Heart left ventricle (tissue), 16 donors: ENCODE results near the gene FAM50B. TPM values are rescaled to one million over a fixed set of nuclear protein-coding genes. Genes with fewer than 3 reads are reported as not detected.
A peak's percentile ranks its signal among the peaks of the same experiment; 100 is the strongest.

Experiments
- ATAC-seq, 4 donors: fragments of 200-7000 bp; cut with Tn5 transposase; one replicate each; pipeline ENCODE4 v1.9.1; 2020 to 2022; ENCODE audit warnings: moderate library complexity in 4 of 4, mild to moderate bottlenecking in 3 of 4, moderate number of reproducible peaks in 1 of 4
- DNase-seq, 5 donors: peaks; one replicate each; pipeline ENCODE4 v3.0.0-alpha.2; 2020
- H3K27ac ChIP-seq, 12 donors: fragments of 200-600 bp; sonication (generic) in 4 of 12; one replicate each; pipeline versions ENCODE4 v1.5.0 to v1.8.0; 2016 to 2022; ENCODE audit warnings: mild to moderate bottlenecking in 2 of 12
- H3K27me3 ChIP-seq, 9 donors: fragments of 200-600 bp; sonication (generic) in 2 of 9; one replicate each; pipeline versions ENCODE4 v1.5.1 to v1.8.0; 2016 to 2022; ENCODE audit warnings: mild to moderate bottlenecking in 3 of 9
- H3K36me3 ChIP-seq, 9 donors: fragments of 200-600 bp; sonication (generic) in 2 of 9; one replicate each; pipeline versions ENCODE4 v1.5.0 to v1.8.0; 2018 to 2022; ENCODE audit warnings: mild to moderate bottlenecking in 2 of 9
- H3K4me1 ChIP-seq, 12 donors: fragments of 200-600 bp; sonication (generic) in 4 of 12; one replicate each; pipeline versions ENCODE4 v1.5.0 to v1.8.0; 2016 to 2022; ENCODE audit warnings: mild to moderate bottlenecking in 3 of 12
- H3K4me3 ChIP-seq, 12 donors: fragments of 200-600 bp; sonication (generic) in 4 of 12; one replicate each; pipeline versions ENCODE4 v1.5.0 to v1.8.0; 2017 to 2022; ENCODE audit warnings: mild to moderate bottlenecking in 9 of 12, moderate library complexity in 4 of 12
- H3K9me3 ChIP-seq, 12 donors: fragments of 200-600 bp; sonication (generic) in 4 of 12; one replicate each; pipeline versions ENCODE4 v1.5.0 to v1.8.0; 2016 to 2022; ENCODE audit warnings: mild to moderate bottlenecking in 1 of 12
- POLR2A ChIP-seq, 2 donors: fragments of 450-650 bp; IDR thresholded peaks; one replicate each; pipeline ENCODE4 v1.6.1; 2017; ENCODE audit warnings: antibody characterized with exemption in 2 of 2, mild to moderate bottlenecking in 2 of 2, moderate library complexity in 2 of 2
- WGBS, 4 donors: extraction: QIAGEN DNeasy Blood & Tissue Kit in 2 of 4; methylation state at CpG; one replicate each; pipeline versions ENCODE4 v1.1.5 to v1.1.7; 2013 to 2018; 5-methylcytosine and 5-hydroxymethylcytosine counted together
- intact Hi-C, 10 donors: fragments of 100-400 bp; cut with DNase I; formaldehyde crosslinking; loops; one replicate each; pipeline versions ENCODE4 v1.11.1 to v1.14.2; 2022
- polyA plus RNA-seq, 2 donors: library from polyadenylated mRNA; stranded (reverse); fragments of 200-250 nt; gene quantifications; one replicate each; pipeline ENCODE4 v1.2.3, GENCODE V29; 2013
- total RNA-seq, 9 donors: library from RNA; depleted of rRNA in 2 of 9; stranded (reverse); fragments of >200 nt in 2 of 9; fragmentation: NEBNext Ultra II Directional in 3 of 9; extraction: Animal tissue kit (Norgen Biotek cat#: 25700) in 3 of 9; gene quantifications; one replicate each; pipeline versions ENCODE4 v1.1.0 to v1.2.4, GENCODE V29; 2016 to 2023
- TF ChIP-seq, protein P1 (sequence below), 12 donors: fragments of 200-600 bp; sonication (generic) in 4 of 12; IDR thresholded peaks; one replicate each; pipeline versions ENCODE4 v1.5.0 to v1.8.0; 2018 to 2022; ENCODE audit warnings: antibody characterized with exemption in 12 of 12, mild to moderate bottlenecking in 5 of 12
- donor health status: ischemic (EF 13 %, LVEDD 7.1; RV severe dilation, severe dysfunction).
- donor health status: healthy with polysubstance abuse.
- donor health status: DM: no; HTN: yes; CAD: no.
- donor health status: DM: no; HTN: no; CAD: no.
- donor health status: ischemic (EF 25% LVEDD 6.9; RV normal size, moderate dysfunction).
- donor health status: ischemic (EF 25% LVEDD 5.7; RV mildly dilated, moderate dysfunction).
- donor health status: healthy.
- donor health status: DM: yes; HTN: yes; CAD: no.
- donor health status: ischemic (EF 35%, LVEDD 5.7; RV mildly dilated, moderate dysfunction).
- donor health status: nonischemic (EF 11% LVEDD 7.7; RV severe dilation, severe dysfunction).
- donor health status: DM: yes; HTN: yes; CAD: no.
- donor health status: PGD.
- donor health status: ischemic (EF 29% LVEDD 5.4; RV normal size, mild dysfunction).
- donor health status: nonischemic (EF 23%, LVEDD 6.1; RV moderate dilation, normal function).

The FAM50B gene
- total and polyA plus RNA-seq, 11 donors = 11.7 to 29.1 (median 21.5) TPM

DNA sequence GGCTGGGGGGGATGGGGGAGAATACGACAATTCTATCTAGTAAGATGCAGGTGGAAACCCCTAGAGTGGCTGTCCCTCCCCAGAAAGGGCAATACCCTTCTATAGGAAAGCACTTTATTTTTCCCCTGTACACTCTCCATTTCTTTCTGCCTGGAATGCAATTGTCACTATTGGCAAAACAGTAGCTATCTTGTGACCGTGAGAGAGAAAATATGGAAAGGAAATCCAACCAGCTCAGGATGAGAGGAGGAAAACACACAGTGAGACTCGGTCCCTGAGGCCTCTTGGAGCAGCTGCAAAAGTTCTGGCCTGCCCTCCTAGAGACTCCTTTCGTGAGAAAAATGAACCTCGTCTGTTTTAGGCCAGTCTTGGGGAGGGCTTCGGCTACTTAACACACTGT lies 43.4 kb downstream of the FAM50B start:
- ATAC-seq = peak in 2 of 4 donors; percentile 27 to 38

DNA sequence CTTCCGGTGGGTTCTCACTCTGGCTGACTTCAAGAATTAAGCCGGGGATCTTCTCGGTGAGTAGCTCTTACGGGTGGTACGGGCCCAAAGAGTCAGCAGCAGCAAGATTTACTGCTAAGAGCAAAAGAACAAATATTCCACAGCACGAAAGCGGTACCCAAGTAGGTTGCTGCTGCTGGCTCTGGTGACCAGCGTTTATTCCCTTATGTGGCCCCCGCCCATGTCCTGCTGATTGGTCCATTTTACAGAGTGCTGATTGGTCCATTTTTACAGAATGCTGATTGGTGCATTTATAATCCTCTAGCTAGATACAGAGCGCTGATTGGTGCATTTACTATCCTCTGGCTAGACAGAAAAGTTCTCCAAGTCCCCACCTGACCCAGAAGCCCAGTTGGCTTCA lies 44.3 kb downstream of the FAM50B start:
- intact Hi-C loops = loop anchor here in 1 of 10 donors (5.0 kb wide), 1 partner anchor 39 kb away; no protein-coding TSS in a partner anchor
- no peak for DNase-seq
- H3K27ac ChIP-seq = no peak overlapping the region
- H3K4me3 ChIP-seq = no peak overlapping the region
- no peaks in the 10 kb centered on the region for H3K27me3 ChIP-seq
- ATAC-seq = no peak
- 96 to 99% (median 98%) methylated on average over 10 of the region's 10 CpGs for WGBS, 4 donors
- TF ChIP-seq, protein P1, sequence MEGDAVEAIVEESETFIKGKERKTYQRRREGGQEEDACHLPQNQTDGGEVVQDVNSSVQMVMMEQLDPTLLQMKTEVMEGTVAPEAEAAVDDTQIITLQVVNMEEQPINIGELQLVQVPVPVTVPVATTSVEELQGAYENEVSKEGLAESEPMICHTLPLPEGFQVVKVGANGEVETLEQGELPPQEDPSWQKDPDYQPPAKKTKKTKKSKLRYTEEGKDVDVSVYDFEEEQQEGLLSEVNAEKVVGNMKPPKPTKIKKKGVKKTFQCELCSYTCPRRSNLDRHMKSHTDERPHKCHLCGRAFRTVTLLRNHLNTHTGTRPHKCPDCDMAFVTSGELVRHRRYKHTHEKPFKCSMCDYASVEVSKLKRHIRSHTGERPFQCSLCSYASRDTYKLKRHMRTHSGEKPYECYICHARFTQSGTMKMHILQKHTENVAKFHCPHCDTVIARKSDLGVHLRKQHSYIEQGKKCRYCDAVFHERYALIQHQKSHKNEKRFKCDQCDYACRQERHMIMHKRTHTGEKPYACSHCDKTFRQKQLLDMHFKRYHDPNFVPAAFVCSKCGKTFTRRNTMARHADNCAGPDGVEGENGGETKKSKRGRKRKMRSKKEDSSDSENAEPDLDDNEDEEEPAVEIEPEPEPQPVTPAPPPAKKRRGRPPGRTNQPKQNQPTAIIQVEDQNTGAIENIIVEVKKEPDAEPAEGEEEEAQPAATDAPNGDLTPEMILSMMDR (IDR thresholded peaks at IDR 0.05) = no peak
- no peak for TF ChIP-seq POLR2A (IDR thresholded peaks at IDR 0.05)
- peaks cover 0 to 34% (median 7%) of the 10 kb centered on the region in 12 donors for H3K4me1 ChIP-seq
- H3K9me3 ChIP-seq = no peaks in the 10 kb centered on the region
- no peaks in the 10 kb centered on the region for H3K36me3 ChIP-seq

More for the DNA sequence above, 43.4 kb downstream of the FAM50B start:
- H3K27ac ChIP-seq = peak overlapping the region in 4 of 12 donors; percentile 9 to 34 (median 24)
- H3K27me3 ChIP-seq = no peaks in the 10 kb centered on the region
- WGBS, 4 donors = 53 to 64% (median 62%) methylated on average over 6 of the region's 6 CpGs
- no peak for DNase-seq
- H3K4me1 ChIP-seq = peaks cover 0 to 43% (median 14%) of the 10 kb centered on the region in 12 donors
- no peak overlapping the region for H3K4me3 ChIP-seq
- no peaks in the 10 kb centered on the region for H3K9me3 ChIP-seq
- no peaks in the 10 kb centered on the region for H3K36me3 ChIP-seq
- intact Hi-C loops = loop anchor here in 1 of 10 donors (5.0 kb wide), 1 partner anchor 40 kb away; no protein-coding TSS in a partner anchor
- TF ChIP-seq, protein P1 (IDR thresholded peaks at IDR 0.05) = no peak
- TF ChIP-seq POLR2A (IDR thresholded peaks at IDR 0.05) = no peak

DNA sequence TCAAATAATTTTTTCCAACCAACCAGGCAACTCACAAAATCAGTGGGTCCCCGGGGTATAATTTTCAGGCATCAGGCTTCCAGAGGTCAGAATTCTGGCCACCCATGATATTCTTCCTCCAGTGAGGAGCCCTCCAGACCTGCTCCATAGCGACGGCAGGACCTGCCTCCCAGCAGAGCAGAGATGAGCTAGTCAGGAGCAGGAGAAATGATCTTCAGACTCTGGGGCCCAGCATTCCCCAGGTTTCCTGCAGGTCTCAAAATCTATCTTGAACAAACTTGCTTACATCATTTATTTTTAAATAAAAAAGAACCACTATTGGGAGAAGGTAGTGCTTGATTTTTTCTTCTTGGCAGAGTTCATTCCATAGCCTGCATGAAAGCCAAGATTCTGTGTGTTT lies 44.7 kb downstream of the FAM50B start:
- no peak for TF ChIP-seq POLR2A (IDR thresholded peaks at IDR 0.05)
- TF ChIP-seq, protein P1 (IDR thresholded peaks at IDR 0.05) = no peak
- intact Hi-C loops = loop anchor here in 1 of 10 donors (5.0 kb wide), 1 partner anchor 38 kb away; no protein-coding TSS in a partner anchor
- DNase-seq = no peak
- peaks cover 0 to 33% (median 7%) of the 10 kb centered on the region in 12 donors for H3K4me1 ChIP-seq
- no peak overlapping the region for H3K4me3 ChIP-seq
- ATAC-seq = no peak
- no peaks in the 10 kb centered on the region for H3K27me3 ChIP-seq
- WGBS, 4 donors = 83 to 92% (median 91%) methylated on average over 3 of the region's 3 CpGs
- H3K27ac ChIP-seq = no peak overlapping the region
- H3K36me3 ChIP-seq = no peaks in the 10 kb centered on the region
- no peaks in the 10 kb centered on the region for H3K9me3 ChIP-seq

DNA sequence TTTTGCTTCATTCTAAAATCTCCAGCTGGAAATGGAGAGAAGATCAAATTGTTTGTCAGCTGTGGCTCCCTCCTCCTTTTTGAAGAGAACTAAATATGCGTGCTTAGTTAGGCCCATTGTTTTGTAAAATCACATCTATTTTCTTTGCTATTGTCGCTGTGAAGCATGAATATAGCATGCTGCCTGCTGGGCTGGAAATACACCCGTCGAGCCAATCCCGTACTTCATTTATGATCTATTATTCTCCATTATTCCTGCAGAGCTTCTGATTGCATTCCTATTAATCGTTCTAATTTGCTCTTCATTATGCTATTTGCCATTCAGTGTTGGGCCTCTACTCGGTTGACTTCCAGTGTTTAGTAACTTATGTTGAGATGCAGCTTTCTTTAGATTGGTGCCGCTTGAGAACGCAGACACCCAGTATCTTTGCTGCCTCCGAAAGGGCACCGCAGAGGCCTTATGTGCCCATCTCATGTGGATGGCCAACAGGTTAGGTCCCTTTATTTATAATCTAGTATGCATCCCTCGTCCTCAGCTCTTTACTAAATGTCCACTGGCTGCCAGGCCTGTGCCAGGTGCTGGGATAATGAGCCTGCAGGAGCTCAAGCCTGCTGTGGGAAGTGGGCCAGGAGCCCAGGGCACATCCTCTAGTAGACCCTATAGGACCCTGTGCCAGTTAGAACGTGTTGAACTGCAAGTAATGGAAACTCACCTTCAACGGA lies 45.6 kb downstream of the FAM50B start:
- H3K4me1 ChIP-seq = peaks cover 0 to 33% (median 7%) of the 10 kb centered on the region in 12 donors
- no peak overlapping the region for H3K27ac ChIP-seq
- no peaks in the 10 kb centered on the region for H3K27me3 ChIP-seq
- H3K9me3 ChIP-seq = no peaks in the 10 kb centered on the region
- TF ChIP-seq, protein P1 (IDR thresholded peaks at IDR 0.05) = no peak
- no peak for TF ChIP-seq POLR2A (IDR thresholded peaks at IDR 0.05)
- no peak overlapping the region for H3K4me3 ChIP-seq
- DNase-seq (no peak), ATAC-seq (no peak)
- no peaks in the 10 kb centered on the region for H3K36me3 ChIP-seq
- intact Hi-C loops = loop anchor here in 1 of 10 donors (5.0 kb wide), 1 partner anchor 38 kb away; no protein-coding TSS in a partner anchor
- WGBS, 4 donors = 82 to 87% (median 86%) methylated on average over 14 of the region's 14 CpGs
